GM12878 (cell line): ENCODE measurements around the gene NOC2L. TPM values are rescaled to one million over a fixed set of nuclear protein-coding genes. Genes with fewer than 3 reads are reported as not detected.

Experiments used
- BHLHE40 ChIP-seq, 2 experiments: fragments of 450-650 bp in 1 of 2; IDR thresholded peaks; 2 replicates each; pipeline ENCODE4 v1.6.1; 2011 to 2017; ENCODE audit warnings: low read depth in 2 of 2, borderline replicate concordance in 1 of 2, improper control_type of control experiment in 1 of 2, low read length in 1 of 2, mild to moderate bottlenecking in 1 of 2
- CREB1 ChIP-seq: IDR thresholded peaks from 2 replicates; pipeline ENCODE4 v1.6.1; 2012; ENCODE audit warnings: low read depth, mild to moderate bottlenecking, inconsistent platforms
- E4F1 ChIP-seq: fragments of 450-650 bp; IDR thresholded peaks from 2 replicates; pipeline ENCODE4 v1.6.1; 2018; ENCODE audit warnings: borderline replicate concordance, mild to moderate bottlenecking; ENCODE audit not compliant: partially characterized antibody
- GATAD2B ChIP-seq: fragments of 450-650 bp; conservative IDR thresholded peaks from 2 replicates; pipeline ENCODE4 v1.6.1; 2017; ENCODE audit warnings: low read depth, mild to moderate bottlenecking, moderate library complexity
- IKZF2 ChIP-seq, 2 experiments: fragments of 450-650 bp; IDR thresholded peaks; 2 replicates each; pipeline ENCODE4 v1.6.1; 2017; ENCODE audit warnings: mild to moderate bottlenecking in 2 of 2, moderate library complexity in 2 of 2
- JUNB ChIP-seq: IDR thresholded peaks from 2 replicates; pipeline ENCODE4 v1.6.1; 2016; ENCODE audit warnings: antibody characterized with exemption, mild to moderate bottlenecking
- LARP7 ChIP-seq: fragments of 450-650 bp; IDR thresholded peaks from 2 replicates; pipeline ENCODE4 v1.6.1; 2017; ENCODE audit warnings: mild to moderate bottlenecking
- MEF2A ChIP-seq: IDR thresholded peaks from 2 replicates; pipeline ENCODE4 v1.6.1; 2011; ENCODE audit warnings: low read depth, mild to moderate bottlenecking, low read length, moderate library complexity; ENCODE audit not compliant: insufficient read depth
- MTA3 ChIP-seq: IDR thresholded peaks from 2 replicates; pipeline ENCODE4 v1.6.1; 2012; ENCODE audit warnings: low read length, inconsistent platforms, borderline replicate concordance
- NBN ChIP-seq: fragments of 450-650 bp; IDR thresholded peaks from 2 replicates; pipeline ENCODE4 v1.6.1; 2016
- POLR2AphosphoS2 ChIP-seq: IDR thresholded peaks from 2 replicates; pipeline ENCODE4 v1.6.1; 2011; ENCODE audit warnings: low read depth, mild to moderate bottlenecking, low read length, improper control_type of control experiment, moderate library complexity
- RUNX3 ChIP-seq: IDR thresholded peaks from 2 replicates; pipeline ENCODE4 v1.6.1; 2012; ENCODE audit warnings: low read length, inconsistent platforms
- SMAD5 ChIP-seq: IDR thresholded peaks from 2 replicates; pipeline ENCODE4 v1.6.1; 2016; ENCODE audit warnings: antibody characterized with exemption, low read depth
- SRF ChIP-seq, 2 experiments: IDR thresholded peaks; 2 replicates each; pipeline ENCODE4 v1.6.1; 2011; ENCODE audit warnings: low read depth in 2 of 2, low read length in 2 of 2, mild to moderate bottlenecking in 1 of 2, moderate library complexity in 1 of 2
- ZSCAN29 ChIP-seq: fragments of 450-650 bp; IDR thresholded peaks from 2 replicates; pipeline ENCODE4 v1.6.1; 2017; ENCODE audit warnings: mild to moderate bottlenecking, moderate library complexity
- polyA plus RNA-seq, 11 experiments: library from polyadenylated mRNA; depleted of rRNA in 4 of 11; unstranded in 6 of 11; stranded (reverse) in 5 of 11; fragments of >200 nt; fragmentation: Nextera tagmentation in 4 of 11; fragmentation: Illumina TruSeq in 1 of 11; extraction: Ambion mirVana in 4 of 11; extraction: Trizol in 1 of 11; gene quantifications; 1 replicate in 1 of 11; 2 replicates in 10 of 11; pipeline versions ENCODE4 v1.2.1 to v1.2.3, GENCODE V29; 2011 to 2016; ENCODE audit warnings: inconsistent platforms in 2 of 11, missing spikeins in 2 of 11, low read depth in 1 of 11
- total RNA-seq, 4 experiments: library from RNA; depleted of rRNA in 3 of 4; stranded (reverse); fragments of >200 nt in 3 of 4; fragmentation: Illumina TruSeq in 1 of 4; extraction: Trizol in 1 of 4; gene quantifications; 2 replicates each; pipeline versions ENCODE4 v1.2.1 to v1.2.3, GENCODE V29; 2013 to 2021
- TF ChIP-seq, protein P1 (sequence below): fragments of 450-650 bp; IDR thresholded peaks from 2 replicates; pipeline ENCODE4 v1.6.1; 2017; ENCODE audit warnings: mild to moderate bottlenecking, moderate library complexity
- TF ChIP-seq, protein P2 (sequence below): fragments of 450-650 bp; IDR thresholded peaks from 2 replicates; pipeline ENCODE4 v1.6.1; 2018; ENCODE audit warnings: mild to moderate bottlenecking, low read depth, moderate library complexity; ENCODE audit not compliant: partially characterized antibody
- TF ChIP-seq, protein P3 (sequence below): fragments of 450-650 bp; conservative IDR thresholded peaks from 2 replicates; pipeline ENCODE4 v1.6.1; 2017; ENCODE audit warnings: mild to moderate bottlenecking, moderate library complexity

NOC2L gene
- total and polyA plus RNA-seq, 10 of the 15 experiments (the other 5 are each of a cell fraction or from before 2014, with no cell fraction given) = 1.3 to 171 (median 64.3) TPM

DNA sequence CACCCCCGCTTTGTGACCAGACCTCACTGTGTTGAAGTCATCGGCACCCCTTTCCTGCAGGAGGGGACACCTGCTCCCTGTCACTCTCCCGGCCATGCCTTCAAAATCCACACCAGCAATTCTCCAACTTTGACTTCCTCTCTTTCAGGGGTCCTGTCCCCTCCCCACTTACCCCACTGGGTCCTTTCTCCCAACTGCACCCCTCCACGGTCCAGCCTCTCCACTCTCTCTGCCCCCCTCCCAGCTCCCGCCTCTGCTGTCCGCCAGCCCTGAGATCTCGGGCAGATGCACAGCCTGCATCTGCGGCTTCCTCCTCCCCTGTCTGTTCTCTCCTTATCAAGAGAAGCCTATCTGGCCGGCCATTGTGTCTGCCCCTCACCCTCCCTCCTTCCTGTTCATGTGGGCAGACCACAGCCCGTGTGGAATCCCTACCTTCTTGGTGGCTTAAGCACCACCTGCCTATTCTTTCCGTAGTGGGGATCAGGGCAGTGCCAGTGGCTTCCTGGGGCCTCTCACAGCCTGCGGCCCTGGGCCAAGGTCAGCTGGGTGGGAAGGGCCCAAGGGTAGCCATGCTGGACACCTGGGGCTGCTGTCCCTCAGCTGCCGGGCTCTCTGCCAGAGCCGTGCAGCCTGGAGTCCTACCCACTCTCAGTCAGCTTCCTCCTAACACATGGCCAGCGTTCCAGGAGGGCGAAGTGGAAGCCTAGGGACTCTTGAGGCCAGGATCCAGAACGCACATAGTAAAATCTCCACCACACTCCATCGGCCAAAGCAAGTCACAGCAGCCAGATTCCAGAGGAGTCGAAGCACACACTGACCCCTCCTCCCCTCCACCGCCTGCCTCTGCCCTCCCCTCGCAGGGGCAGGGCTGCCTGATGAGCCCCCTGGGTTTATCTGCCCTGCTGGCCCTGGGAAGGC is 46.0 kb upstream of the NOC2L start (continued):
- TF ChIP-seq, protein P1, sequence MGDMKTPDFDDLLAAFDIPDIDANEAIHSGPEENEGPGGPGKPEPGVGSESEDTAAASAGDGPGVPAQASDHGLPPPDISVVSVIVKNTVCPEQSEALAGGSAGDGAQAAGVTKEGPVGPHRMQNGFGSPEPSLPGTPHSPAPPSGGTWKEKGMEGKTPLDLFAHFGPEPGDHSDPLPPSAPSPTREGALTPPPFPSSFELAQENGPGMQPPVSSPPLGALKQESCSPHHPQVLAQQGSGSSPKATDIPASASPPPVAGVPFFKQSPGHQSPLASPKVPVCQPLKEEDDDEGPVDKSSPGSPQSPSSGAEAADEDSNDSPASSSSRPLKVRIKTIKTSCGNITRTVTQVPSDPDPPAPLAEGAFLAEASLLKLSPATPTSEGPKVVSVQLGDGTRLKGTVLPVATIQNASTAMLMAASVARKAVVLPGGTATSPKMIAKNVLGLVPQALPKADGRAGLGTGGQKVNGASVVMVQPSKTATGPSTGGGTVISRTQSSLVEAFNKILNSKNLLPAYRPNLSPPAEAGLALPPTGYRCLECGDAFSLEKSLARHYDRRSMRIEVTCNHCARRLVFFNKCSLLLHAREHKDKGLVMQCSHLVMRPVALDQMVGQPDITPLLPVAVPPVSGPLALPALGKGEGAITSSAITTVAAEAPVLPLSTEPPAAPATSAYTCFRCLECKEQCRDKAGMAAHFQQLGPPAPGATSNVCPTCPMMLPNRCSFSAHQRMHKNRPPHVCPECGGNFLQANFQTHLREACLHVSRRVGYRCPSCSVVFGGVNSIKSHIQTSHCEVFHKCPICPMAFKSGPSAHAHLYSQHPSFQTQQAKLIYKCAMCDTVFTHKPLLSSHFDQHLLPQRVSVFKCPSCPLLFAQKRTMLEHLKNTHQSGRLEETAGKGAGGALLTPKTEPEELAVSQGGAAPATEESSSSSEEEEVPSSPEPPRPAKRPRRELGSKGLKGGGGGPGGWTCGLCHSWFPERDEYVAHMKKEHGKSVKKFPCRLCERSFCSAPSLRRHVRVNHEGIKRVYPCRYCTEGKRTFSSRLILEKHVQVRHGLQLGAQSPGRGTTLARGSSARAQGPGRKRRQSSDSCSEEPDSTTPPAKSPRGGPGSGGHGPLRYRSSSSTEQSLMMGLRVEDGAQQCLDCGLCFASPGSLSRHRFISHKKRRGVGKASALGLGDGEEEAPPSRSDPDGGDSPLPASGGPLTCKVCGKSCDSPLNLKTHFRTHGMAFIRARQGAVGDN = no peak
- TF ChIP-seq MTA3 (no peak), POLR2AphosphoS2 (no peak), JUNB (no peak), SMAD5 (no peak), ZSCAN29 (no peak), SRF (IDR thresholded peaks at IDR 0.05; ENCODE audit: low read depth in 2 of 2, low read length in 2 of 2) (no peak), E4F1 (no peak), BHLHE40 (IDR thresholded peaks at IDR 0.05; ENCODE audit: borderline replicate concordance in 1 of 2, low read depth in 2 of 2, low read length in 1 of 2) (peak in 1 of 2 experiments; percentile 28; a peak in 1 of 4 replicates), MEF2A (no peak), CREB1 (no peak), LARP7 (no peak), GATAD2B (no peak), NBN (0 out of 2 replicates have a peak, but pooled peaks have one; percentile 44), IKZF2 (IDR thresholded peaks at IDR 0.05) (peak; percentile 36 to 53; a peak in 2 of 4 replicates), RUNX3 (peak; percentile 55)
- TF ChIP-seq, protein P2, sequence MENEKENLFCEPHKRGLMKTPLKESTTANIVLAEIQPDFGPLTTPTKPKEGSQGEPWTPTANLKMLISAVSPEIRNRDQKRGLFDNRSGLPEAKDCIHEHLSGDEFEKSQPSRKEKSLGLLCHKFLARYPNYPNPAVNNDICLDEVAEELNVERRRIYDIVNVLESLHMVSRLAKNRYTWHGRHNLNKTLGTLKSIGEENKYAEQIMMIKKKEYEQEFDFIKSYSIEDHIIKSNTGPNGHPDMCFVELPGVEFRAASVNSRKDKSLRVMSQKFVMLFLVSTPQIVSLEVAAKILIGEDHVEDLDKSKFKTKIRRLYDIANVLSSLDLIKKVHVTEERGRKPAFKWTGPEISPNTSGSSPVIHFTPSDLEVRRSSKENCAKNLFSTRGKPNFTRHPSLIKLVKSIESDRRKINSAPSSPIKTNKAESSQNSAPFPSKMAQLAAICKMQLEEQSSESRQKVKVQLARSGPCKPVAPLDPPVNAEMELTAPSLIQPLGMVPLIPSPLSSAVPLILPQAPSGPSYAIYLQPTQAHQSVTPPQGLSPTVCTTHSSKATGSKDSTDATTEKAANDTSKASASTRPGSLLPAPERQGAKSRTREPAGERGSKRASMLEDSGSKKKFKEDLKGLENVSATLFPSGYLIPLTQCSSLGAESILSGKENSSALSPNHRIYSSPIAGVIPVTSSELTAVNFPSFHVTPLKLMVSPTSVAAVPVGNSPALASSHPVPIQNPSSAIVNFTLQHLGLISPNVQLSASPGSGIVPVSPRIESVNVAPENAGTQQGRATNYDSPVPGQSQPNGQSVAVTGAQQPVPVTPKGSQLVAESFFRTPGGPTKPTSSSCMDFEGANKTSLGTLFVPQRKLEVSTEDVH = no peak
- TF ChIP-seq, protein P3, sequence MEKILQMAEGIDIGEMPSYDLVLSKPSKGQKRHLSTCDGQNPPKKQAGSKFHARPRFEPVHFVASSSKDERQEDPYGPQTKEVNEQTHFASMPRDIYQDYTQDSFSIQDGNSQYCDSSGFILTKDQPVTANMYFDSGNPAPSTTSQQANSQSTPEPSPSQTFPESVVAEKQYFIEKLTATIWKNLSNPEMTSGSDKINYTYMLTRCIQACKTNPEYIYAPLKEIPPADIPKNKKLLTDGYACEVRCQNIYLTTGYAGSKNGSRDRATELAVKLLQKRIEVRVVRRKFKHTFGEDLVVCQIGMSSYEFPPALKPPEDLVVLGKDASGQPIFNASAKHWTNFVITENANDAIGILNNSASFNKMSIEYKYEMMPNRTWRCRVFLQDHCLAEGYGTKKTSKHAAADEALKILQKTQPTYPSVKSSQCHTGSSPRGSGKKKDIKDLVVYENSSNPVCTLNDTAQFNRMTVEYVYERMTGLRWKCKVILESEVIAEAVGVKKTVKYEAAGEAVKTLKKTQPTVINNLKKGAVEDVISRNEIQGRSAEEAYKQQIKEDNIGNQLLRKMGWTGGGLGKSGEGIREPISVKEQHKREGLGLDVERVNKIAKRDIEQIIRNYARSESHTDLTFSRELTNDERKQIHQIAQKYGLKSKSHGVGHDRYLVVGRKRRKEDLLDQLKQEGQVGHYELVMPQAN = no peak
